ENCODE data around the gene SPAG9.

Gene SPAG9

GRCh38 chr17:51046046-51046445 is 74.6 kb downstream of the SPAG9 start:
- no peak for TF ChIP-seq CTCF (IDR thresholded peaks at IDR 0.05; ENCODE audit: extremely low read depth, missing control alignments)
- DNase-seq (ENCODE audit: low spot score): no peak

- TF ChIP-seq CTCF (IDR thresholded peaks at IDR 0.05; ENCODE audit: extremely low read depth, missing control alignments): no peak
- no peak for DNase-seq (ENCODE audit: low spot score)
Observed at GRCh38 chr17:51045621-51046020, 75.0 kb downstream of the SPAG9 start.

GRCh38 chr17:51044976-51045375 is 75.7 kb downstream of the SPAG9 start:
- DNase-seq (ENCODE audit: low spot score): no peak
- TF ChIP-seq CTCF (IDR thresholded peaks at IDR 0.05; ENCODE audit: extremely low read depth, missing control alignments): no peak

- no peak for TF ChIP-seq CTCF (IDR thresholded peaks at IDR 0.05; ENCODE audit: extremely low read depth, missing control alignments)
- no peak for DNase-seq (ENCODE audit: low spot score)
Observed at GRCh38 chr17:51036084-51036483, 84.6 kb downstream of the SPAG9 start.

GRCh38 chr17:51035431-51035830 is 85.2 kb downstream of the SPAG9 start:
- TF ChIP-seq CTCF (IDR thresholded peaks at IDR 0.05; ENCODE audit: extremely low read depth, missing control alignments): no peak
- no peak for DNase-seq (ENCODE audit: low spot score)

- DNase-seq (ENCODE audit: low spot score): no peak
- no peak for TF ChIP-seq CTCF (IDR thresholded peaks at IDR 0.05; ENCODE audit: extremely low read depth, missing control alignments)
Observed at GRCh38 chr17:51034800-51035199, 85.9 kb downstream of the SPAG9 start.

- no peak for DNase-seq (ENCODE audit: low spot score)
- no peak for TF ChIP-seq CTCF (IDR thresholded peaks at IDR 0.05; ENCODE audit: extremely low read depth, missing control alignments)
Observed at GRCh38 chr17:51032850-51033249, 87.8 kb downstream of the SPAG9 start.

Data from GM20000 (cell line).